Activated CD8-positive, alpha-beta memory T cell treated with anti-CD3 and anti-CD28 coated beads, Interleukin-2, amount 50 U/mL, for 1 hour (primary cell): ENCODE data around the gene UBA6.
"Not testable (repeated sequence)": the region's sequence is repeated elsewhere in the genome, so short reads cannot be mapped to it uniquely, and the experiment has no call there.

ENCODE experiments used
- DNase-seq: peaks from one replicate; pipeline ENCODE4 v3.0.0-alpha.2; 2020; ENCODE audit errors: extremely low read depth

The UBA6 gene

GRCh38 chr4:67668315-67668714 is 32.6 kb downstream of the UBA6 start:
- DNase-seq, result no peak

DNA sequence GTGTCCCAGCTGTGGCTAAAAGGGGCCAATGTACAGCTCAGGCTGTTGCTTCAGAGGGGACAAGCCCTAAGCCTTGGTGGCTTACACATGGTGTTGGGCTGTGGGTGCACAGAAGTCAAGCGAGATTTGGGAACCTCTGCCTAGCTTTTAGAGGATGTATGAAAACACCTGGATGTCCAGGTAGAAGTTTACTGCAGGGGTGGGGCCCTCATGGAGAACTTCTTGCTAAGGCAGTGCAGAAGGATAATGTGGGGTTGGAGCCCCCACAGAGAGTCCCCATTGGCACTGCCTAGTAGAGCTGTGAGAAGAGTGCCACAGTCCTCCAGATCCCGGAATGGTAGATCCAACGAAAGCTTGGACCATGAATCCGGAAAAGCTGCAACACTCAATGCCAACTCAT is 40.5 kb downstream of the UBA6 start:
- no peak for DNase-seq

- DNase-seq, result no peak
Measured at GRCh38 chr4:67659065-67659464, 41.9 kb downstream of the UBA6 start.

GRCh38 chr4:67658302-67658701 is 42.7 kb downstream of the UBA6 start:
- DNase-seq, result no peak

DNA sequence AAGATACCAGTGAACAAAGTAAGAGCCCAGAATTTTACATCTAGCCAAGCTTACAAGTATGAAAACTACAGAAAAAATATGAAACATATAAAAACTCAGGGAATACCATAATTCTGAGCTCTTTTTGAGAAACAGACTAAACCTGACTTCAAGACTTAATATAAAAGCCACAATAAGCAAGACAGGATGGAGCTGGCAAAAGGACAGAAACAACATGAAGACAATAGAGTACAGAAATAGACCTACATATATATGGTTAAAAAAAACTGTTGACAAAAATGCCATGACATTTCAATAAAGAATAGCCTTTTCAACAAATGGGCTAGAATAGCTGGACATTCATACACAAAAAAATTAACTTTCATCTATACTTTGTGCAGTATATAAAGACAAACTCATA is 49.4 kb downstream of the UBA6 start:
- DNase-seq, result no peak

DNA sequence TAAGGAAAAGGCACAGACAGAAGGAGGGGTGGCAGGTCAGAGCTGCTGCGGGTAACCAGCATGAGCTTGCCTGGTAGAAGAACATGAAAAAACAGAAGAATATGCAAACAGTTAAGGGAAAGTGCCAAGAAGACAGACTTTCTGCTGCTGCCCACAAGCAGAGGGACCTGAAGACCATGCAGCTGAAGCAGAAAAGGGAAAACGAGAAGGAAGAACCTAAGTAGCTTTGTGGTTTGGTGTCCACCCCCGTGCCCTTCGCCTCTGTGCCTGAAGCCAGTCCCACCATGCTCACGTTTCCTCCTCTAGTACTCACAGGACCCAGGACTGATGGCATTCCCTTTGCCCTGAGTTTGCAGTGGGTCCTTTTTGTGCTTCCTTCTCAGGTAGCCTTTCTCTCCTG is 62.8 kb downstream of the UBA6 start:
- DNase-seq, result no peak

- not testable (repeated sequence) for DNase-seq
Measured at GRCh38 chr4:67636978-67637377, 64.0 kb downstream of the UBA6 start.

- DNase-seq, result no peak
Measured at GRCh38 chr4:67635331-67635730, 65.6 kb downstream of the UBA6 start.

GRCh38 chr4:67634741-67635140 is 66.2 kb downstream of the UBA6 start:
- DNase-seq, result no peak

- DNase-seq, result no peak
Measured at GRCh38 chr4:67632492-67632891, 68.5 kb downstream of the UBA6 start.

- DNase-seq, result no peak
Measured at GRCh38 chr4:67624939-67625338, 76.0 kb downstream of the UBA6 start.

- DNase-seq, result no peak
Measured at GRCh38 chr4:67616478-67616877, 84.5 kb downstream of the UBA6 start.

- no peak for DNase-seq
Measured at GRCh38 chr4:67615119-67615518, 85.8 kb downstream of the UBA6 start.

DNA sequence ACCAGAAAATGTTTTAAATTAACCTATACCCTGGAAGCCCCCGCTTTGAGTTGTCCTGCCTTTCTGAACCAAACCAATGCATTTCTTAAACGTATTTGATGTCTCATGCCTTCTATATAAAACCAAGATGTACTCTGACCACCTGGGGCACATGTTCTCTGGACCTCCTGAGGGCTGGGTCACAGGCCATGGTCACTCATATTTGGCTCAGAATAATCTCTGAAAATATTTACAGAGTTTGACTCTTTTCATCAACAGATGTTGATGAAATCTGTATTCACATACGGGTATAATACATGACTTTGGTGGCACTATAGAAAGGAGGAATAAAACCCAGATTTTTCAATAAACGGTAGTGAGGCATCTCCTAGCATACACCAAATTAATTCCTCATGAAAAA is 86.8 kb downstream of the UBA6 start:
- DNase-seq, result no peak

DNA sequence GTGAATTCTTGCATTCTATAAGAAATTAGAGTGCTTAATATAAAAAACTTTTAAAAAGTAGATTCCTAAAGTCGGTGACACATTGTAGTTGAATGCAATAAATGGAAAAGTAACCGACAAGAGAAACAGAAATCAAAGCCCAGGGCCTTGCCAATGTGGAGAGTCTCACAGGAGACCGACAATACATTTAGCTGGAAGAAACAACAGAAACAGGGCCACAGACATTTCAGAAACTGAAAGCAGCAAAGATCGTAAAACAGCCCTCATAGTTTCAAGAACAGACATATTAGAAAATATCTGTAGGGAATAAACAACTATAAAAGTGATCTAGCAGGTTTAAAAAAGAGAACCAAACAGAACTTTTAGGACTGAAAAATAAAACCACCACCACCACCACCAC is 92.9 kb downstream of the UBA6 start:
- DNase-seq, result no peak

GRCh38 chr4:67604749-67605148 is 96.2 kb downstream of the UBA6 start:
- no peak for DNase-seq

- DNase-seq, result no peak
Measured at GRCh38 chr4:67604029-67604381, 97.0 kb downstream of the UBA6 start.

- DNase-seq, result no peak
Measured at GRCh38 chr4:67603310-67604028, 97.5 kb downstream of the UBA6 start.

- DNase-seq, result no peak
Measured at GRCh38 chr4:67593741-67594175, 107.2 kb downstream of the UBA6 start.

DNA sequence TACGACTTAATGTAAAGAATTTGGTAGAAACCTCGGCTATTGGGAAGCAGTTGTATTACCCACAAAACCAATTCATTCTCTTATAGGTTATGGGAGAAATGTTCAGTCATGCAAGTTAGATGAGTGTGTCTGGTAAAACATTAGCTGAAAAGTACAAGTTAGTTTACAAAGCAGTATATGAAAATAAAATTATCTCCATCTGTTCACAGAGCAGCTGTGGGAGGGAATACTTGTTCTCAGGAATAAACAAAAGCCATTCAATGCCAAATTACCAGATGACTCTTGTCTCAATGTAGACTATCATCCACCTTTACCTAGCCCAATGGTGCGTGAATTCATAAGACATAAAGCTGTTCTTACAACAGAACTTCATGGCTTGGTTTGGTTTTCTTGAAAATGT is 113.8 kb downstream of the UBA6 start:
- DNase-seq, result no peak

DNA sequence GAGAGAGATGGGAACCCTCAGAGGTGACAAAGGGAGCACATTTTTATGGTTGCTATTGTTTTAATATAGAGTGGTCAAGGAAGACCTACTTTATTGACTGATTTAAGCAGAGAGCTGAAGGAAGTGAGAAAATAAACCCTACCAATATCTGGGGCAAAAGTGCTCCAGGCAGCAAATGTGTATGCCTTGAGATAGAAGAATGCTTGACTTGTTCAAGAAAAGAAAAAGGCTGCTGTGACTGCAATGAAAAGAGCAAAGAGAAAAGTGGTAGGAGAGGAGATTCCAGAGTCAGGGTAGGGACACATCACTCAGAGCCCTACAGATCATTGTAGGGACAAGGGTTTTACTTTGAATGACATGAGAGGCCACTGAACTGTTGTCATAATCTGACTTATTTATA is 116.5 kb downstream of the UBA6 start:
- no peak for DNase-seq

- DNase-seq, result no peak
Measured at GRCh38 chr4:67581913-67582312, 119.0 kb downstream of the UBA6 start.

DNA sequence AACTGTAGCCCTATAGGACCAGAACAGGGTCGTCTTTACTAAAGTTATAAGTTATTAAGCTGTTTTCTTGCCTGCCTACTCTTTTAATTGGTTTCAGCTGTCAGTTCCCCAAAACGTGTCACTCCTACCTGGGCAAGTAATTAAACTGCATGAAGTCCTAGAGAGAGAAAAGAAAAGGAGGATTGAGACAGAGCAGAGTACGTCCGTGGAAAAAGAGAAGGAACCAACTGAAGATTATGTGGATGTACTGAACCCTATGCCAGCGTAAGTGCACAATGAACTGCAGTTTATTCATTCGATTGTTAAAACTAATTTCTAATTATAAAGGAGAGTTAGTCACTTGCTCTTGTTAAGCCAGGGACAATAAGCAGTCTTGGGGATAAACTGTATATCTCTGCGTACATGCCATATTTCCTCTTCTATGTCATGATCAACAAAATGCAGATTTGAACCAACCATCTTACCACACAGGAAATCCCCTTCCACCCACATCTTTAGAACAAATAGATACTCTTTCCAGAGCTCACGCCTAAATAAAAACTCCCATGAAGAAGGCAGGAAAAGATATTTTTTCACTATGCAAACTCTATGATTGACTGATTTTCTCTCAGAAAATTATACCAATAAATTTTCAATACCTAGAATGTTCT is 119.6 kb downstream of the UBA6 start:
- DNase-seq, result no peak

DNA sequence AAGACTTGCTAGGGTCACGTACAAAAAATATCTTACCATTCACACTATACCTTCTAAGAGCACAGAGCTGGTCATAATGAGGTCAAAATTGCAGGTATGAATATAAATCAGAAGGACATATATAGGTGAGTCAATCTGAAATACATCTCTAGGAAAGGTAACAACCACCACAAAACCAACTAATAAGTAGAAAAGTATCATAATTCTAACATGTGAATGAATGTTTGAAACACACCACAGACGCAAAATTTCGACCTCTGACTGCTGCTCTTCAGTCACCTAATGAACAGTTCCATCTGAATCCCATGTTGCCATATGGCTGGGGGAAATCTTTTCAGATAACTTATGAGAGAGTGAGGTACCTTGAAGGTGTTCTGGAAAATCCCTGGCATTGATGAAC is 120.4 kb downstream of the UBA6 start:
- DNase-seq, result no peak
